HG03460 (cell line): ENCODE data around the gene DDR1.
A peak's percentile ranks its signal among the peaks of the same experiment; 100 is the strongest.
"Not testable (repeated sequence)": the region's sequence is repeated elsewhere in the genome, so short reads cannot be mapped to it uniquely, and the experiment has no call there.

Experiments
- ATAC-seq: cut with Tn5 transposase; IDR thresholded peaks from one replicate; pipeline ENCODE4 v1.9.1; 2021; ENCODE audit not compliant: unreplicated experiment

The DDR1 gene

GRCh38 chr6:30891816-30892538 lies 7.7 kb downstream of the DDR1 start:
- ATAC-seq = no peak

GRCh38 chr6:30893001-30893591 lies 8.8 kb downstream of the DDR1 start:
- ATAC-seq = no peak

GRCh38 chr6:30893666-30894065 lies 9.3 kb downstream of the DDR1 start:
- no peak for ATAC-seq

GRCh38 chr6:30894381-30894780 lies 10.1 kb downstream of the DDR1 start:
- no peak for ATAC-seq

GRCh38 chr6:30894935-30895334 lies 10.6 kb downstream of the DDR1 start:
- ATAC-seq = no peak

- no peak for ATAC-seq
Observed at GRCh38 chr6:30895343-30895742, 11.0 kb downstream of the DDR1 start.

- no peak for ATAC-seq
Observed at GRCh38 chr6:30896541-30896940, 12.2 kb downstream of the DDR1 start.

GRCh38 chr6:30897882-30898281 lies 13.6 kb downstream of the DDR1 start:
- ATAC-seq = no peak

- no peak for ATAC-seq
Observed at GRCh38 chr6:30898750-30899360, 14.5 kb downstream of the DDR1 start.

- ATAC-seq = no peak
Observed at GRCh38 chr6:30900863-30901417, 16.6 kb downstream of the DDR1 start.

- no peak for ATAC-seq
Observed at GRCh38 chr6:30901436-30901835, 17.1 kb downstream of the DDR1 start.

- ATAC-seq = not testable (repeated sequence)
Observed at GRCh38 chr6:30902196-30902595, 17.9 kb downstream of the DDR1 start.

- no peak for ATAC-seq
Observed at GRCh38 chr6:30902709-30903108, 18.4 kb downstream of the DDR1 start.

- ATAC-seq = no peak
Observed at GRCh38 chr6:30903236-30903635, 18.9 kb downstream of the DDR1 start.

- not testable (repeated sequence) for ATAC-seq
Observed at GRCh38 chr6:30907290-30907757, 23.0 kb downstream of the DDR1 start.

GRCh38 chr6:30907758-30908591 lies 23.7 kb downstream of the DDR1 start, which contains the start of gene GTF2H4:
GTF2H4 (plus strand) TSS chr6:30908207.
- ATAC-seq = peak; percentile 96

GRCh38 chr6:30908700-30909099 lies 24.4 kb downstream of the DDR1 start:
- no peak for ATAC-seq

GRCh38 chr6:30910473-30910872 lies 26.2 kb downstream of the DDR1 start:
- ATAC-seq = not testable (repeated sequence)

- no peak for ATAC-seq
Observed at GRCh38 chr6:30912746-30913520, 28.6 kb downstream of the DDR1 start.

- ATAC-seq = no peak
Observed at GRCh38 chr6:30913721-30914075, 29.4 kb downstream of the DDR1 start.
